A549 (cell line): ENCODE data around the gene PPP6R3. TPM values are rescaled to one million over a fixed set of nuclear protein-coding genes. Genes with fewer than 3 reads are reported as not detected.

Experiments
- ATAC-seq, 2 experiments: fragments of 200-7000 bp in 1 of 2; fragments of >200 bp in 1 of 2; cut with Nextera tagmentation in 1 of 2; cut with Tn5 transposase in 1 of 2; 3 replicates each; pipeline versions ENCODE4 v1.8.0 to v1.9.1; 2018 to 2020; ENCODE audit warnings: mild to moderate bottlenecking in 1 of 2, moderate library complexity in 1 of 2
- CTCF ChIA-PET: fragments of 300-600 bp; sonication (Branson Sonifier 250); formaldehyde crosslinking; extraction: SDS; loops from one replicate; lab custom pipeline; 2021; ENCODE audit warnings: antibody characterized with exemption, inconsistent platforms; lab: Yijun Ruan, JAX
- POLR2A ChIA-PET: fragments of 350-600 bp; formaldehyde crosslinking; extraction: SDS; loops from one replicate; lab custom pipeline; 2021; ENCODE audit warnings: antibody characterized with exemption, inconsistent platforms; lab: Yijun Ruan, JAX
- DNase-seq, 2 experiments: peaks; one replicate each; pipeline versions ENCODE4 v3.0.0 to v3.0.0-alpha.2; 2011 to 2016; ENCODE audit warnings: low read depth in 1 of 2, low spot score in 1 of 2
- FAIRE-seq: peaks from 2 replicates; lab custom pipeline; 2011; peaks lifted over from hg19 to GRCh38; lab: Jason Lieb, UNC
- H3K27ac ChIP-seq, 2 experiments: fragments of >200 bp; sonication (Bioruptor Twin); formaldehyde crosslinking; 3 replicates each; pipeline ENCODE4 v1.5.1; 2016 to 2017
- H3K4me1 ChIP-seq: fragments of >200 bp; sonication (Bioruptor Twin); formaldehyde crosslinking; 3 replicates; pipeline ENCODE4 v1.6.1; 2016
- H3K4me2 ChIP-seq: fragments of >200 bp; sonication (Bioruptor Twin); formaldehyde crosslinking; 3 replicates; pipeline ENCODE4 v1.6.1; 2016
- H3K4me3 ChIP-seq: fragments of >200 bp; sonication (Bioruptor Twin); formaldehyde crosslinking; 3 replicates; pipeline ENCODE4 v1.5.1; 2016
- H3K9me3 ChIP-seq: fragments of >200 bp; sonication (Bioruptor Twin); formaldehyde crosslinking; 3 replicates; pipeline ENCODE4 v1.6.1; 2016
- CHD2 ChIP-seq: fragments of 150-350 bp; IDR thresholded peaks from 2 replicates; pipeline ENCODE4 v1.6.1; 2014; ENCODE audit warnings: low read length; ENCODE audit not compliant: partially characterized antibody
- CHD4 ChIP-seq: fragments of 200-600 bp; sonication (generic); IDR thresholded peaks from 2 replicates; pipeline ENCODE4 v1.6.1; 2016; ENCODE audit warnings: antibody characterized with exemption, mild to moderate bottlenecking, borderline replicate concordance
- EP300 ChIP-seq, 2 experiments: fragments of >200 bp; sonication (Bioruptor Twin); formaldehyde crosslinking; IDR thresholded peaks; 2 replicates in 1 of 2; 3 replicates in 1 of 2; pipeline ENCODE4 v1.6.1; 2016 to 2017
- FOXS1 ChIP-seq: fragments of 250-450 bp; sonication (Bioruptor Pico); IDR thresholded peaks from 2 replicates; pipeline ENCODE4 v1.5.0; 2020; ENCODE audit warnings: mild to moderate bottlenecking, moderate library complexity
- HDAC2 ChIP-seq: fragments of 200-600 bp; sonication (generic); IDR thresholded peaks from 2 replicates; pipeline ENCODE4 v1.6.1; 2016
- HOXA7 ChIP-seq: fragments of 250-450 bp; sonication (Bioruptor Pico); IDR thresholded peaks from 2 replicates; pipeline ENCODE4 v1.5.0; 2020; ENCODE audit warnings: mild to moderate bottlenecking, moderate library complexity
- JUN ChIP-seq, 2 experiments: fragments of >200 bp; sonication (Bioruptor Twin); formaldehyde crosslinking; IDR thresholded peaks; 2 replicates in 1 of 2; 3 replicates in 1 of 2; pipeline ENCODE4 v1.6.1; 2016 to 2017
- JUNB ChIP-seq: fragments of >200 bp; sonication (Bioruptor Twin); formaldehyde crosslinking; IDR thresholded peaks from 2 replicates; pipeline ENCODE4 v1.6.1; 2016
- MAFK ChIP-seq: fragments of 450-650 bp; IDR thresholded peaks from 2 replicates; pipeline ENCODE4 v1.6.1; 2014; ENCODE audit not compliant: partially characterized antibody
- MAX ChIP-seq: IDR thresholded peaks from 2 replicates; pipeline ENCODE4 v1.6.1; 2012
- MAZ ChIP-seq: fragments of 150-350 bp; IDR thresholded peaks from 2 replicates; pipeline ENCODE4 v1.6.1; 2014; ENCODE audit warnings: antibody characterized with exemption, low read depth, low read length, borderline replicate concordance
- MYC ChIP-seq: IDR thresholded peaks from 2 replicates; pipeline ENCODE4 v1.6.1; 2012; ENCODE audit warnings: mild to moderate bottlenecking, inconsistent platforms, low read length, improper control_type of control experiment, borderline replicate concordance
- NFE2L2 ChIP-seq: fragments of 150-350 bp; conservative IDR thresholded peaks from 2 replicates; pipeline ENCODE4 v1.6.1; 2014; ENCODE audit warnings: low read length
- NPAS2 ChIP-seq: fragments of 250-450 bp; sonication (Bioruptor Pico); IDR thresholded peaks from 2 replicates; pipeline ENCODE4 v1.8.0; 2022; ENCODE audit warnings: mild to moderate bottlenecking, moderate library complexity, borderline replicate concordance
- NR3C1 ChIP-seq: fragments of >200 bp; sonication (Bioruptor Twin); formaldehyde crosslinking; IDR thresholded peaks from 3 replicates; pipeline ENCODE4 v1.6.1; 2017
- POLR2A ChIP-seq: IDR thresholded peaks from 2 replicates; pipeline ENCODE4 v1.6.1; 2012; ENCODE audit warnings: mild to moderate bottlenecking, low read length
- ZC3H11A ChIP-seq: fragments of 450-650 bp; IDR thresholded peaks from 2 replicates; pipeline ENCODE4 v1.6.1; 2014; ENCODE audit warnings: antibody characterized with exemption, mild to moderate bottlenecking
- ZFP36 ChIP-seq: fragments of 450-650 bp; IDR thresholded peaks from 2 replicates; pipeline ENCODE4 v1.6.1; 2014; ENCODE audit warnings: borderline replicate concordance; ENCODE audit not compliant: partially characterized antibody
- ZNF302 ChIP-seq: fragments of 250-450 bp; sonication (Bioruptor Pico); IDR thresholded peaks from 2 replicates; pipeline ENCODE4 v1.9.0; 2021; ENCODE audit warnings: inconsistent platforms, mild to moderate bottlenecking, moderate library complexity
- WGBS: methylation state at CpG from one replicate; pipeline ENCODE4 v1.1.6; 2017; ENCODE audit errors: missing lambda C conversion rate; 5-methylcytosine and 5-hydroxymethylcytosine counted together
- polyA plus RNA-seq, 4 experiments: library from polyadenylated mRNA; depleted of rRNA in 3 of 4; stranded (reverse); fragments of >200 nt; fragmentation: RNase III in 1 of 4; extraction: RNeasy Plus Mini Kit Qiagen cat#74134 plus additional on column Dnase treatment in 1 of 4; gene quantifications; 2 replicates in 3 of 4; 3 replicates in 1 of 4; pipeline ENCODE4 v1.2.3, GENCODE V29; 2011 to 2017
- TF ChIP-seq, protein P1 (sequence below): fragments of 250-450 bp; sonication (Bioruptor Pico); IDR thresholded peaks from 2 replicates; pipeline ENCODE4 v1.5.0; 2021; ENCODE audit warnings: mild to moderate bottlenecking, moderate library complexity, borderline replicate concordance
- TF ChIP-seq, protein P2 (sequence below): fragments of 250-450 bp; sonication (Bioruptor Pico); IDR thresholded peaks from 2 replicates; pipeline ENCODE4 v1.5.0; 2020; ENCODE audit warnings: low read depth, mild to moderate bottlenecking, moderate library complexity
- TF ChIP-seq, protein P3 (sequence below): fragments of >200 bp; sonication (Bioruptor Twin); formaldehyde crosslinking; IDR thresholded peaks from 2 replicates; pipeline ENCODE4 v1.6.1; 2016

PPP6R3 gene
- polyA plus RNA-seq, 2 of the 4 experiments (the other 2 are of a cell fraction): 69.7 to 114 TPM

DNA sequence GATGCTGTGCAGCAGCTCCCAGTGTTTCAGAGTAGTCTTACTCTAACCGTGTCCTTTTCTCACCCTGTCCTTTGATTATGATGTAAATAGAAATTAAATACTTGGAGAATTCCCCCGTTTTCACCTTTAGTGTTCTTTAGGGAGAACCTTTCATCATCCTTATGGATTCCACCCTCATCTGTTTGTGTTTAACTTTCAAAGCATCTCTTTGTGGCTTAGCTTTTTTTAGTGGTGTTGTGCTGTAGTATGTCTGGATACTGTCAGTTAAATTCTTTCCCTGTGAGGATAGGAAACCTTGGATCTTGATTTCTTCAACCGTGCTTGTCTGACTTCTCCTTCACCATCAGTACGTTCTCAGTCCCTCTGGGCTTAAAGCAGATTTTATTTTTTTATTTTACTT is 48.5 kb downstream of the PPP6R3 start:
- 89% methylated on average over 4 of the region's 4 CpGs for WGBS
- FAIRE-seq (no peak), DNase-seq (no peak), ATAC-seq (no peak)
- H3K9me3 ChIP-seq: no peaks in the 10 kb centered on the region
- H3K27ac ChIP-seq: no peak overlapping the region
- no peak overlapping the region for H3K4me3 ChIP-seq
- CTCF ChIA-PET: interaction anchor here (0.6 to 0.9 kb wide), 2 partner anchors 11 to 20 kb away, joined by 4 to 5 read pairs; no protein-coding TSS in a partner anchor
- H3K4me1 ChIP-seq: peaks cover 16% of the 10 kb centered on the region
- POLR2A ChIA-PET: no interaction called here
- no peak overlapping the region for H3K4me2 ChIP-seq
- TF ChIP-seq CHD2: no peak
- TF ChIP-seq EP300 (IDR thresholded peaks at IDR 0.05): no peak
- TF ChIP-seq JUNB: no peak
- TF ChIP-seq ZNF302 (CRISPR knock-in tag): no peak
- no peak for TF ChIP-seq MAZ
- TF ChIP-seq NPAS2 (CRISPR knock-in tag): no peak
- no peak for TF ChIP-seq MAFK
- TF ChIP-seq ZC3H11A: no peak

GRCh38 chr11:68513930-68514487 is 53.5 kb downstream of the PPP6R3 start:
- Histone ChIP-seq H3K9me3 (no peaks in the 10 kb centered on the region), H3K4me2 (no peak overlapping the region), H3K4me3 (no peak overlapping the region), H3K27ac (no peak overlapping the region), H3K4me1 (no peaks in the 10 kb centered on the region)
- FAIRE-seq (no peak), ATAC-seq (no peak), DNase-seq (no peak)
- ChIA-PET POLR2A (no interaction called here), CTCF (interaction anchor here (0.7 to 1.1 kb wide), 2 partner anchors 25 to 26 kb away, joined by 3 to 4 read pairs; no protein-coding TSS in a partner anchor)
- no peak for TF ChIP-seq MAX
- TF ChIP-seq, protein P1, sequence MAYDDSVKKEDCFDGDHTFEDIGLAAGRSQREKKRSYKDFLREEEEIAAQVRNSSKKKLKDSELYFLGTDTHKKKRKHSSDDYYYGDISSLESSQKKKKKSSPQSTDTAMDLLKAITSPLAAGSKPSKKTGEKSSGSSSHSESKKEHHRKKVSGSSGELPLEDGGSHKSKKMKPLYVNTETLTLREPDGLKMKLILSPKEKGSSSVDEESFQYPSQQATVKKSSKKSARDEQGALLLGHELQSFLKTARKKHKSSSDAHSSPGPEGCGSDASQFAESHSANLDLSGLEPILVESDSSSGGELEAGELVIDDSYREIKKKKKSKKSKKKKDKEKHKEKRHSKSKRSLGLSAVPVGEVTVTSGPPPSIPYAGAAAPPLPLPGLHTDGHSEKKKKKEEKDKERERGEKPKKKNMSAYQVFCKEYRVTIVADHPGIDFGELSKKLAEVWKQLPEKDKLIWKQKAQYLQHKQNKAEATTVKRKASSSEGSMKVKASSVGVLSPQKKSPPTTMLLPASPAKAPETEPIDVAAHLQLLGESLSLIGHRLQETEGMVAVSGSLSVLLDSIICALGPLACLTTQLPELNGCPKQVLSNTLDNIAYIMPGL (CRISPR knock-in tag): no peak
- TF ChIP-seq EP300 (IDR thresholded peaks at IDR 0.05): no peak
- TF ChIP-seq, protein P2, sequence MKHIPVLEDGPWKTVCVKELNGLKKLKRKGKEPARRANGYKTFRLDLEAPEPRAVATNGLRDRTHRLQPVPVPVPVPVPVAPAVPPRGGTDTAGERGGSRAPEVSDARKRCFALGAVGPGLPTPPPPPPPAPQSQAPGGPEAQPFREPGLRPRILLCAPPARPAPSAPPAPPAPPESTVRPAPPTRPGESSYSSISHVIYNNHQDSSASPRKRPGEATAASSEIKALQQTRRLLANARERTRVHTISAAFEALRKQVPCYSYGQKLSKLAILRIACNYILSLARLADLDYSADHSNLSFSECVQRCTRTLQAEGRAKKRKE: no peak
- no peak for TF ChIP-seq NFE2L2
- no peak for TF ChIP-seq MAFK
- 93% methylated on average over 6 of the region's 6 CpGs for WGBS

- H3K4me2 ChIP-seq: no peak overlapping the region
- DNase-seq: no peak
- no peaks in the 10 kb centered on the region for H3K4me1 ChIP-seq
- no peak for FAIRE-seq
- H3K27ac ChIP-seq: no peak overlapping the region
- TF ChIP-seq JUN (IDR thresholded peaks at IDR 0.05) (no peak), HDAC2 (no peak), ZFP36 (no peak), POLR2A (no peak), HOXA7 (no peak), ZC3H11A (no peak), ZNF302 (CRISPR knock-in tag) (no peak), NR3C1 (no peak), MYC (no peak), FOXS1 (CRISPR knock-in tag) (no peak), CHD4 (no peak)
- TF ChIP-seq, protein P2: no peak
- TF ChIP-seq, protein P3, sequence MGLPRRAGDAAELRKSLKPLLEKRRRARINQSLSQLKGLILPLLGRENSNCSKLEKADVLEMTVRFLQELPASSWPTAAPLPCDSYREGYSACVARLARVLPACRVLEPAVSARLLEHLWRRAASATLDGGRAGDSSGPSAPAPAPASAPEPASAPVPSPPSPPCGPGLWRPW: no peak
- whole genome bisulfite sequencing: 87% methylated on average over 5 of the region's 5 CpGs
- no peaks in the 10 kb centered on the region for H3K9me3 ChIP-seq
- ChIA-PET POLR2A (no interaction called here), CTCF (no interaction called here)
- H3K4me3 ChIP-seq: no peak overlapping the region
- no peak for ATAC-seq
Measured at GRCh38 chr11:68517121-68517741, 56.7 kb downstream of the PPP6R3 start.
